22Rv1 (cell line): Measurements from ENCODE around the gene WWOX.

ENCODE experiments used
- ZFX ChIP-seq: fragments of 450-650 bp; IDR thresholded peaks from 2 replicates; pipeline ENCODE4 v1.6.1; 2017; ENCODE audit warnings: antibody characterized with exemption, borderline replicate concordance
- TF ChIP-seq, protein P1 (sequence below): fragments of 450-650 bp; IDR thresholded peaks from 2 replicates; pipeline ENCODE4 v1.5.1; 2017; ENCODE audit warnings: mild to moderate bottlenecking

DNA sequence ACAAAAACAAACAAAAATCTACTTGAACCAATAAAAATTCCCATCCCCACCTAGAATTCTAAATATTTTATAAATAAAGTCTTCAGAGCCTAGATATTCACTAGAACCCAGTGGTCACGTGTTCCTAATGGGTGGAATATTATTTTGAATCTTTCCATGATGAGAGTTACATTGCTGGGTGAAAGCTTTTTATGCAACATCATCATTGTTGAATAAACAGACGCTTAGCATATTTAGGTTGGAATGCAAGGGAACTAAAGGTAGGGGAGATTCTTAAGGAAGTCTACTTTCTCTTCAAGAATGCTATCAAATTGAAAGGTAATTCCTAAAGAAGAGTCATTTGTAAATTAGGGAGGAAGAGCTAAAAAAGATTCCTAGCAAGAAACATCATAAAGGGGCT is 723.1 kb downstream of the WWOX start:
- TF ChIP-seq, protein P1, sequence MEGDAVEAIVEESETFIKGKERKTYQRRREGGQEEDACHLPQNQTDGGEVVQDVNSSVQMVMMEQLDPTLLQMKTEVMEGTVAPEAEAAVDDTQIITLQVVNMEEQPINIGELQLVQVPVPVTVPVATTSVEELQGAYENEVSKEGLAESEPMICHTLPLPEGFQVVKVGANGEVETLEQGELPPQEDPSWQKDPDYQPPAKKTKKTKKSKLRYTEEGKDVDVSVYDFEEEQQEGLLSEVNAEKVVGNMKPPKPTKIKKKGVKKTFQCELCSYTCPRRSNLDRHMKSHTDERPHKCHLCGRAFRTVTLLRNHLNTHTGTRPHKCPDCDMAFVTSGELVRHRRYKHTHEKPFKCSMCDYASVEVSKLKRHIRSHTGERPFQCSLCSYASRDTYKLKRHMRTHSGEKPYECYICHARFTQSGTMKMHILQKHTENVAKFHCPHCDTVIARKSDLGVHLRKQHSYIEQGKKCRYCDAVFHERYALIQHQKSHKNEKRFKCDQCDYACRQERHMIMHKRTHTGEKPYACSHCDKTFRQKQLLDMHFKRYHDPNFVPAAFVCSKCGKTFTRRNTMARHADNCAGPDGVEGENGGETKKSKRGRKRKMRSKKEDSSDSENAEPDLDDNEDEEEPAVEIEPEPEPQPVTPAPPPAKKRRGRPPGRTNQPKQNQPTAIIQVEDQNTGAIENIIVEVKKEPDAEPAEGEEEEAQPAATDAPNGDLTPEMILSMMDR: no peak
- TF ChIP-seq ZFX: no peak
